GM23248 (cell line): ENCODE data around the gene MYPOP. TPM values are rescaled to one million over a fixed set of nuclear protein-coding genes. Genes with fewer than 3 reads are reported as not detected.

Experiments
- DNase-seq: peaks from one replicate; pipeline ENCODE4 v3.0.0-alpha.2; 2015
- H2AFZ ChIP-seq: fragments of 200-600 bp; sonication (generic); 2 replicates; pipeline ENCODE4 v1.6.1; 2016; ENCODE audit warnings: antibody characterized with exemption
- H3F3A ChIP-seq: fragments of 200-600 bp; sonication (generic); 2 replicates; pipeline ENCODE4 v1.6.1; 2016; ENCODE audit warnings: mild to moderate bottlenecking, antibody characterized with exemption, mixed run types; ENCODE audit not compliant: insufficient read depth
- H3K27ac ChIP-seq: fragments of 200-600 bp; sonication (generic); 2 replicates; pipeline ENCODE4 v1.5.1; 2016; ENCODE audit warnings: mild to moderate bottlenecking
- H3K27me3 ChIP-seq: fragments of 200-600 bp; sonication (generic); replicated peaks from 2 replicates; pipeline ENCODE4 v1.6.1; 2016; ENCODE audit warnings: mild to moderate bottlenecking; ENCODE audit not compliant: insufficient read depth
- H3K36me3 ChIP-seq: fragments of 200-600 bp; sonication (generic); 2 replicates; pipeline ENCODE4 v1.6.1; 2016; ENCODE audit warnings: low read depth, mild to moderate bottlenecking
- H3K4me1 ChIP-seq: fragments of 200-600 bp; sonication (generic); 2 replicates; pipeline ENCODE4 v1.6.1; 2016; ENCODE audit warnings: mild to moderate bottlenecking; ENCODE audit not compliant: insufficient read depth
- H3K4me2 ChIP-seq: fragments of 200-600 bp; sonication (generic); one replicate; pipeline ENCODE4 v1.6.1; 2016; ENCODE audit warnings: mild to moderate bottlenecking; ENCODE audit not compliant: unreplicated experiment
- H3K4me3 ChIP-seq: fragments of 200-600 bp; sonication (generic); 2 replicates; pipeline ENCODE4 v1.5.1; 2016; ENCODE audit warnings: mild to moderate bottlenecking
- H3K79me2 ChIP-seq: fragments of 200-600 bp; sonication (generic); 2 replicates; pipeline ENCODE4 v1.6.1; 2016; ENCODE audit warnings: mild to moderate bottlenecking; ENCODE audit not compliant: insufficient read depth
- H3K9ac ChIP-seq: fragments of 200-600 bp; sonication (generic); 2 replicates; pipeline ENCODE4 v1.6.1; 2016; ENCODE audit warnings: mild to moderate bottlenecking
- H3K9me2 ChIP-seq: fragments of 200-600 bp; sonication (generic); 2 replicates; pipeline ENCODE4 v1.6.1; 2016; ENCODE audit warnings: mixed run types, mild to moderate bottlenecking, moderate library complexity; ENCODE audit not compliant: insufficient read depth
- H3K9me3 ChIP-seq: fragments of 200-600 bp; sonication (generic); one replicate; pipeline ENCODE4 v1.6.1; 2017; ENCODE audit warnings: low read depth
- H4K20me1 ChIP-seq: fragments of 200-600 bp; sonication (generic); 2 replicates; pipeline ENCODE4 v1.6.0; 2016; ENCODE audit not compliant: insufficient read depth
- EZH2 ChIP-seq: fragments of 200-600 bp; sonication (generic); IDR thresholded peaks from 2 replicates; pipeline ENCODE4 v1.6.1; 2018; ENCODE audit warnings: antibody characterized with exemption, mild to moderate bottlenecking; ENCODE audit not compliant: insufficient read depth, poor library complexity, severe bottlenecking
- EZH2phosphoT487 ChIP-seq: fragments of 200-600 bp; sonication (generic); IDR thresholded peaks from 2 replicates; pipeline ENCODE4 v1.6.1; 2018; ENCODE audit warnings: antibody characterized with exemption, moderate library complexity, mild to moderate bottlenecking, low read depth; ENCODE audit not compliant: insufficient read depth
- WGBS, 2 experiments: methylation state at CpG; one replicate each; pipeline ENCODE4 v1.1.6; 2015 to 2017; ENCODE audit warnings: low lambda C conversion rate in 2 of 2, low coverage in 1 of 2; ENCODE audit errors: missing lambda C conversion rate in 2 of 2; 5-methylcytosine and 5-hydroxymethylcytosine counted together
- in situ Hi-C: fragments of 300-500 bp; cut with MboI; formaldehyde crosslinking; loops from 2 replicates; pipeline ENCODE4 v1.15.0; 2020
- polyA plus RNA-seq: library from polyadenylated mRNA; unstranded; fragments of >200 nt; fragmentation: Nextera tagmentation; extraction: Ambion mirVana; gene quantifications from 2 replicates; pipeline ENCODE4 v1.2.1, GENCODE V29; 2016
- total RNA-seq: library from RNA; depleted of rRNA; stranded (reverse); fragments of >200 nt; shearing (Covaris generic); gene quantifications from 2 replicates; pipeline ENCODE4 v1.2.3, GENCODE V29; 2014

Gene MYPOP
- total and polyA plus RNA-seq, 2 experiments from 2014 or later = 1.6 to 3.5 TPM

DNA sequence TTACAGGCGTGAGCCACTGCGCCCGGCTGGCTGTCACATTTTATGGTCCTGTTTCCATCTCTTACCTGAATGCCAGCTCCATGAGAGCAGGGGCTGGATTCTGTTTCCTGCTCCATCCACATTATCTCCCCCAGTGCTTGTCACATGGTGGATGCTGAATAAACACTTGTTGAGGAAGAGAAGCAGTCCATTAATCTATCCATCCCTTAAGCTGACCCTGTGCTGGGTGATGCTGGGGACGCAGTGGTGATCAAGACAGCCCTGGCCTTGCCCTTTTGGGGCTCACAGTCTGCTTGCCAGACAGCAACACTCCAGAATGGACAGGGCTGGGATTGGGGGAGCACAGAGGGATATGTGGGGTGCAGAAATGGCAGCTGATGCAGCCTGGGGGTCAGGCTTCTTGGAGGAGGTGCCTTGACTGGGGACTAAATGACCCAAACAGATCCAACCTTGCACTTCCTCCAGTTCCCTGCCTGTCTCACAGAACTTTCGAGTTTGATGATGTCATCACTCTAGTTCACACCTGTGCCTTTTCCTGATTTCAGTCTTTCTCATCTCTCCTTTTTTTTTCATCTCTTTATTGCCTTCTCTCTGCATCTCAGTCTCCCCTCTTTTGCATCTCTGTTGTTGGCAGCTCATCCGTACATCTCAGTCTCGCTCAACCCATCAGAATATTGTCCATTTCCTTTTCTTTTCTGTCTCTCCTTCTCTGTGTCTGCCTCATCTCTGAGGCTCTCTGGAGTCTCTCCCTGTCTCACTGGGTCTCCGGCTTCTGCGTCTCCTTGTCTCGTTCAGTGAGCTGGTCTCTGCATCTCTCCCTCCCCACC lies 21.1 kb downstream of the MYPOP start:
- Histone ChIP-seq H3K9ac (no peak overlapping the region), H2AFZ (no peak overlapping the region), H3K4me2 (no peak overlapping the region), H3K4me3 (no peak overlapping the region), H3K36me3 (no peaks in the 10 kb centered on the region), H3K79me2 (peaks cover 21% of the 10 kb centered on the region), H3K9me3 (no peaks in the 10 kb centered on the region), H4K20me1 (no peaks in the 10 kb centered on the region), H3K27ac (no peak overlapping the region), H3K27me3 (no peaks in the 10 kb centered on the region), H3K9me2 (no peaks in the 10 kb centered on the region), H3F3A (no peaks in the 10 kb centered on the region; the same call in 1 of the 2 replicates), H3K4me1 (no peaks in the 10 kb centered on the region; the same call in 1 of the 2 replicates)
- WGBS, 2 experiments = 78 to 83% methylated on average over 10 of the region's 10 CpGs
- in situ Hi-C loops = no loop called here
- no peak for TF ChIP-seq EZH2
- TF ChIP-seq EZH2phosphoT487 = no peak
- no peak for DNase-seq

DNA sequence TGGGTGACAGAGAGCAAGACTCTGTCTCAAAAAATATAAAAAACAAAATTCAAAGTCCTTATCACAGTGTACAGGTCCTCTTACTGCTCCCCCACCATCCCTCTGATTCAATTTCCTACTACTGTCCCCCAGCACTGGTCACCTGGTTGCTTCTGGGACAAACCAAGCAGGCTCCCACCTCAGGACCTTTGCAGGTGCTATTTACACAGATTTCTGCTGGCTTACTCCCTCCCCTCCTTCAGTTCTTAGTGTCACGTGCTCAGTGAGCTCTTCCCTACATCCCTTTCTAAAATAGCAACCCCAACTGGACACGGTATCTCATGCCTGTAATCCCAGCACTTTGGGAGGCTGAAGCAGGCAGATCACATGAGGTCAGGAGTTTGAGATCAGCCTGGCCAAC lies 22.4 kb downstream of the MYPOP start:
- no peaks in the 10 kb centered on the region for H3K9me3 ChIP-seq
- no peak for DNase-seq
- no peaks in the 10 kb centered on the region; the same call in 1 of the 2 replicates for H3F3A ChIP-seq
- H3K27ac ChIP-seq = no peak overlapping the region
- no peak overlapping the region for H3K4me3 ChIP-seq
- 37 to 44% methylated on average over 2 of the region's 2 CpGs for WGBS, 2 experiments
- no peak for TF ChIP-seq EZH2phosphoT487
- TF ChIP-seq EZH2 = no peak
- no peaks in the 10 kb centered on the region for H4K20me1 ChIP-seq
- H3K36me3 ChIP-seq = no peaks in the 10 kb centered on the region
- no peaks in the 10 kb centered on the region; the same call in 1 of the 2 replicates for H3K4me1 ChIP-seq
- H3K4me2 ChIP-seq = no peak overlapping the region
- in situ Hi-C loops = no loop called here
- H3K9ac ChIP-seq = no peak overlapping the region
- H3K79me2 ChIP-seq = peaks cover 15% of the 10 kb centered on the region
- H2AFZ ChIP-seq = no peak overlapping the region
- no peaks in the 10 kb centered on the region for H3K9me2 ChIP-seq
- H3K27me3 ChIP-seq = no peaks in the 10 kb centered on the region

DNA sequence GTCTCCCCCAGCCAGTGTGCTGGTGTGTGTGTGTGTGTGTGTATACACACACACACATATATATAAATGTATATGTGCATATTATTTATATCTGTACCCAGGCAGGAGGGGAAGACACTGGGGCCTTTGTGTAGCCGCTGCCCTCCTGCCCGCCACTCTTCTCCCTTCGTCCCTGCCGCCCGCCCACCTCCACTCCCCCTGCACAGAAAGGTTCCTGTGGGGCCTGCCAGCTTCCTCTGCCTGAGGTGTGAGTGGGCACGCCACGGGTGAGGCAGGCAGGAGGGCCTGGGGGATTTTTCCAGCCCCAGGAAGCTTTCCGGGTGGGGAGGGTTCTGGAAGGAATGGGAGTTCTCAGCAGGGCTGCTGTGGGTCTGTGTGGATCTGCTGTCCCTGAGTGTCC lies 23.4 kb downstream of the MYPOP start:
- Histone ChIP-seq H3K79me2 (peaks cover 6% of the 10 kb centered on the region), H4K20me1 (no peaks in the 10 kb centered on the region), H3K9ac (no peak overlapping the region), H3K36me3 (no peaks in the 10 kb centered on the region), H3K27me3 (no peaks in the 10 kb centered on the region), H3F3A (no peaks in the 10 kb centered on the region; the same call in 1 of the 2 replicates), H3K4me1 (no peaks in the 10 kb centered on the region; the same call in 1 of the 2 replicates), H2AFZ (no peak overlapping the region), H3K9me2 (no peaks in the 10 kb centered on the region), H3K4me2 (no peak overlapping the region), H3K4me3 (no peak overlapping the region), H3K27ac (no peak overlapping the region), H3K9me3 (no peaks in the 10 kb centered on the region)
- 95 to 96% methylated on average over 4 to 8 of the region's 8 CpGs for WGBS, 2 experiments
- DNase-seq = no peak
- in situ Hi-C loops = no loop called here
- TF ChIP-seq EZH2phosphoT487 = no peak
- no peak for TF ChIP-seq EZH2

DNA sequence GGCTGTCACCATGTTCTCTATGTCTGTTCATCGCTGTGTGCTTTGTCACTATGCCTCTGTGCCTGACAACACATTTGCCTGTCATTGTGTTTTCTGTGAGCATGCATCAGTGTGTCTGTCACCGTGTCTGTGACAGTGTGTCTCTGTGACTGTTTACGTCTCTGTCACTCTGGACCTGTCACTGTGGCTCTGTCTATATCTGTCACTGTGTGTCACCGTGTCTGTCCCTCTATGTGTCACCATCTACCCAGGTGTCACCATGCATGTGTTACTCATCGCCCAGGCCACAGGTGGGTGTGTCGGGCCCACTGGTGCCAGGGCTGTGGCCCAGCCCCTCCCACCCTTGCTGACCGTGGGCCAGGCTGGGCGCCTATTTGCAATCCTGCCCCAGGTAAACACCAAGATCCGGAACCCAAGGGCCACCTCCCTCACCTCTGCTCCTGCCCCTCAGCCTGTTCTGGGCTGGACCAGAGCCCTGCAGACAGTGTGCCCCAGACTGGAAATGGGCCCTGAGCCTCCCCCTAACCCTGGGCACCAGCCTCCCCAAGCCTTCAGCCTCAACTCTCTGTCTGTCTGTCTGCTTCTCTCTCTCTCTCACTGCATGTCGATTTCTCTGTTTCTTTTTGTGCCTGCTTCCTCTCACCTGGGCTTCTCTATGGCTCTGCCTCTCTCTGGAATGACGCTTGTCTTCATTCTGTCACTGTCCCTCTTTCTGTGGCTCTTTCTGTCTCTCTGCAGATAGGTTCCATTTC lies 24.2 kb downstream of the MYPOP start:
- H3K4me1 ChIP-seq = no peaks in the 10 kb centered on the region; the same call in 1 of the 2 replicates
- no peak overlapping the region for H3K9ac ChIP-seq
- WGBS, 2 experiments = 83 to 84% methylated on average over 11 of the region's 11 CpGs
- in situ Hi-C loops = no loop called here
- H3K9me2 ChIP-seq = no peaks in the 10 kb centered on the region
- H3K27ac ChIP-seq = no peak overlapping the region
- H4K20me1 ChIP-seq = no peaks in the 10 kb centered on the region
- no peak overlapping the region for H2AFZ ChIP-seq
- no peaks in the 10 kb centered on the region for H3K27me3 ChIP-seq
- H3F3A ChIP-seq = no peaks in the 10 kb centered on the region; the same call in 1 of the 2 replicates
- no peaks in the 10 kb centered on the region for H3K9me3 ChIP-seq
- no peaks in the 10 kb centered on the region for H3K79me2 ChIP-seq
- H3K4me2 ChIP-seq = no peak overlapping the region
- TF ChIP-seq EZH2 (no peak), EZH2phosphoT487 (no peak)
- H3K4me3 ChIP-seq = no peak overlapping the region
- no peak for DNase-seq
- no peaks in the 10 kb centered on the region for H3K36me3 ChIP-seq
